Measurements from ENCODE around the gene SKP1. TPM values are rescaled to one million over a fixed set of nuclear protein-coding genes. Genes with fewer than 3 reads are reported as not detected.
A peak's percentile ranks its signal among the peaks of the same experiment; 100 is the strongest.

SKP1 gene
- total and polyA plus RNA-seq, 10 of the 15 experiments (the other 5 are each of a cell fraction or from before 2014, with no cell fraction given) = 100 to 1,686 (median 519) TPM

- TF ChIP-seq MLLT1 (IDR thresholded peaks at IDR 0.05) (0 out of 2 replicates have a peak, but pooled peaks have one; percentile 42), RCOR1 (conservative IDR thresholded peaks at IDR 0.05; ENCODE audit: low read depth, low read length) (no peak), NFYA (IDR thresholded peaks at IDR 0.05; ENCODE audit: borderline replicate concordance, low read depth, low read length) (no peak), ATF3 (IDR thresholded peaks at IDR 0.05; ENCODE audit: borderline replicate concordance, extremely low read depth, low read depth, low read length) (no peak), CUX1 (IDR thresholded peaks at IDR 0.05; ENCODE audit: insufficient replicate concordance, low read depth, low read length) (peak; percentile 73), IRF5 (IDR thresholded peaks at IDR 0.05; ENCODE audit: borderline replicate concordance) (no peak), E4F1 (IDR thresholded peaks at IDR 0.05; ENCODE audit: borderline replicate concordance, partially characterized antibody) (no peak), YBX1 (IDR thresholded peaks at IDR 0.05) (no peak), NFIC (IDR thresholded peaks at IDR 0.05; ENCODE audit: low read depth, low read length) (no peak), EGR1 (IDR thresholded peaks at IDR 0.05; ENCODE audit: borderline replicate concordance in 1 of 2, low read depth in 2 of 2, low read length in 2 of 2) (no peak), PML (IDR thresholded peaks at IDR 0.05; ENCODE audit: low read length) (no peak), PRDM15 (CRISPR knock-in tag; IDR thresholded peaks at IDR 0.05) (no peak), ZSCAN29 (IDR thresholded peaks at IDR 0.05) (no peak)
Measured at GRCh38 chr5:134100283-134101091, 76.3 kb downstream of the SKP1 start (continued).

Data from GM12878 (cell line).